ENCODE measurements around the gene PTGFR.

GRCh38 chr1:78475888-78476610 is 14.7 kb upstream of the PTGFR start:
- TF ChIP-seq CTCF (IDR thresholded peaks at IDR 0.05; ENCODE audit: low read depth, low read length) (no peak), MAX (IDR thresholded peaks at IDR 0.05; ENCODE audit: low read depth, low read length) (no peak), POLR2A (IDR thresholded peaks at IDR 0.05; ENCODE audit: extremely low read depth, insufficient read length) (no peak), MYC (IDR thresholded peaks at IDR 0.05; ENCODE audit: low read depth, low read length) (no peak)

Data from NB4 (cell line).